GM19395 (cell line): ENCODE results near the gene PLEKHA7.

ENCODE experiments used
- ATAC-seq: cut with Tn5 transposase; IDR thresholded peaks from one replicate; pipeline ENCODE4 v1.9.1; 2021; ENCODE audit warnings: mild to moderate bottlenecking, moderate library complexity; ENCODE audit not compliant: unreplicated experiment

Gene PLEKHA7

DNA sequence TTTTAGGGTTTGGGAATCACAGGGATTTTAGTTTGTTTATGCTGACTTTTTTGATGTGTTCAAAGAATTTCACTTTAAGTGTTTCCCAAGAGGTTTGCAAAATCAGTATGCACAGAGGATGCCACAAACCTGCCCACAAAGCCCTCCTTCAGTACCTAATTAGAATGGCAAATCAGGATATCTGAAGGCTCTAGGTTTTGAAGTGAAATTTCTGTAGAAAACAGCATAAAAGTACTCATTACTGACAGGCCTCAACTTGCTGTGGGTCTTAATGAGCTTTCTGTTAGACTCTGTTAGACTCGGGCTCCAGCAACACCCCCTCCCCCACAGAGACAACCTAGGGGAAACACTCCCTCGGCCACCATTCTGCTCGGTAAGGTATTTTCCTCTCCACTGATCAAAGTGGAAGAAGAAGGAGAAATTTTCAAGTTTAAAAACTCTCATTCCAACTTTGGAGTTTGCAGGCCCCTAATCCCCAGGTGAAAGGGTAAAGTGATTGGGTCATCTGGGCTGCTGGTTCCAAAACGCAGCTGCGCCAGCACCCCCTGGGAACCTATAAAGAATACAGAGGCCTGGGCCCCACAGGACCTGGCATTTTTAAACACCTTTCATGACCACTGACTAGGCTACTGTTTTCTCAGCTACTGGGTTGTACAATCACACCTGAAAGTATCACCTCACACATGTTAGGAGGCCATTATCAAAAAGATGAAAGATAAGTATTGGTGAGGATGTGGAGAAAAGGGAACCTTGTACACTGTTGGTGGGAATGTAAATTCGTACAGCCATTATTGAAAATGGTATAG lies 67.5 kb downstream of the PLEKHA7 start:
- ATAC-seq: peak; percentile 65

DNA sequence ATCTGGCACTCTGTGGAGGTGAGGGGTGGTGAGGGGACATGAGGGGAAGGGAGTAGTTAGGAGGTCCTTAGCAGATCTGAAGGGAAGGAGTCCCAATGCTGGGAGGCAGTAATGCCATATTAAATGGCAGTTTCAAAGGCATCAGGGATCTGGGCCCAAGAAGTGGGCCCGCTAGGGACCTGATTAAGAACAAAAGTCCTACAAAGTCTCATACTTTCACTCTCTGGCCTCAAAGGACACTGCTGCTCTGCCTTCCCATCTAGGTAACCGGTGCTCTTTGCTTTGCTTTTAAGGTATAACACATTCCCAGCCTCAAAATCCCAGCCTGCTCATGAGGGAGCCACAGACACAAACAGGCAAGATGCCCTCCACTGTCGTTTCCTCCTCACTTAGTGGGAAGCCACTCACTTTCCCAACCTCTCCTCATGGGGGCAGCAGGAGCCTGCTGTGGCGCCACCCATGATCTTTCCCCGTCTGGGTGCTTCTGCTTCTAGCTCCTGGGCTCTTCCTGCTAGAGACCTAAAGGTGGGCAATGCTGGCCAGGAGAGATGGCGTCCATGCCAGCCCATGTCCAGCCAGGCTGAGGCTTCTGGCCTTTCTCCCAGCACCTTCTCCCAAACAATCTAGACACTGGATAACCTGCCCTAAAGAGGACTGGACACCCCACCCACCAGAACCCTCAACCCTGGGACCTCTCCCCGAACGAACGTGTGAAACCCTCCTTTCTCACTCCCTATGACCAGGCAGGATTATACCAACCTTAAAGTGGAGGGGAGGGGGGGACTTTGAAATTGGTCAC lies 68.3 kb downstream of the PLEKHA7 start:
- ATAC-seq: peak; percentile 86

DNA sequence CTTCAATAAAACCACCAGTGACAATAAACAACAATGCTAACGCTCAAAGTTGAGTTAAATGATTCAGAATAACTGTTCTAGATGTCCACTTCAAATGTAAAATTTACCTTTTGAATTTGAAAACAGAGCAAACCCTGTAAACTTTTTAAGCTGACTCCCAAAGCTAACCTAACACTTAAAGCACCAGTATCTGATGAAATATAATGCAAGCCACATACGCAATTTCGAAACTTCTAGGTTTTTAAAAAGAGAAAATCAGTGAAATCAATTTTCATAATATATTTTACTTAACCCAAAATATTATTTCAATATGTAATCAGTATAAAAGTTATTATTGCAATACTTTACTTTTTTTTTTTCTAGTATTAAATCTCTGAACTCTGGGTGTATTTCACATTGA lies 71.3 kb downstream of the PLEKHA7 start:
- no peak for ATAC-seq

DNA sequence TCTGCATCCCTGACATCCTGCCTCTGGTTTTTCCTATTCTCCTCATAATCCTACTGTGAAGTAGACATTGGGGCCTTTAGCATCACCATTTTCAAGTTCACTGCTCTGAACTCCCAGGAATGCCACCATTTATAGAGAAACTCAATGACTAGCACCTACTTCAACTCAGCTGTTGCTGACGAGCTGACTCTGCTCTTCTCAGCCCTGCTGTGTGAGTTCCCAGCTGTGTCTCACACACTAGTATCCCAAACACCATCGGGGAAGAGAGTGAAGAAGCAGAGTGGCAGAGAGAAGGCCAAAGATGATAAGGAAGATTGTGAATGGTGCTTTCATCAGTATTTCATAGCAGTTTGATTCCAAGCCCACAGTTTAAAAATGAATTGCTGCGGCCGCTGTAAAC lies 71.9 kb downstream of the PLEKHA7 start:
- no peak for ATAC-seq

- no peak for ATAC-seq
These were observed 72.3 kb downstream of the PLEKHA7 start for GRCh38 chr11:16941935-16942334.

GRCh38 chr11:16938061-16938460 lies 76.2 kb downstream of the PLEKHA7 start:
- ATAC-seq: no peak

DNA sequence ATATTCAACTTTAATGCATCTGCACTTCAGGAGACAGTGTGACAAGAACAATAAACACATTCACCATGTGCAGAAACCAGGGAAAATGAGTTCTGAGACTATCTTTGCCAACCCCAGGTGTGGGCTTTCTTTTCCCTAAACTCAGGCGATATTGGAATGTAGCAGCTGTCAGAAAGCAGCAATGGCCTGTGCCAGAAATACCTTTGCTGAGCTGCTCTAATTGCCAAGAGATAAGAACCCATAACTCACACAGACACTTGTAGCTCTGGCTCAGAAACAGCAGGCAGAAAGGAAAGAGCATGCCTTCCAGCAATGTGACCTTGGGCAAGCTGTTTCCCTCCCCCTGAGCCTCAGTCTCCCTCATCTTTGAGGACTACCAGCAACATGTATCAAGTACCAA lies 77.6 kb downstream of the PLEKHA7 start:
- no peak for ATAC-seq

- ATAC-seq: no peak
These were observed 78.5 kb downstream of the PLEKHA7 start for GRCh38 chr11:16935518-16936302.

- ATAC-seq: no peak
These were observed 80.2 kb downstream of the PLEKHA7 start for GRCh38 chr11:16933756-16934603.

GRCh38 chr11:16933291-16933690 lies 80.9 kb downstream of the PLEKHA7 start:
- ATAC-seq: no peak

GRCh38 chr11:16928044-16928443 lies 86.2 kb downstream of the PLEKHA7 start:
- no peak for ATAC-seq

- no peak for ATAC-seq
These were observed 87.2 kb downstream of the PLEKHA7 start for GRCh38 chr11:16926883-16927626.

DNA sequence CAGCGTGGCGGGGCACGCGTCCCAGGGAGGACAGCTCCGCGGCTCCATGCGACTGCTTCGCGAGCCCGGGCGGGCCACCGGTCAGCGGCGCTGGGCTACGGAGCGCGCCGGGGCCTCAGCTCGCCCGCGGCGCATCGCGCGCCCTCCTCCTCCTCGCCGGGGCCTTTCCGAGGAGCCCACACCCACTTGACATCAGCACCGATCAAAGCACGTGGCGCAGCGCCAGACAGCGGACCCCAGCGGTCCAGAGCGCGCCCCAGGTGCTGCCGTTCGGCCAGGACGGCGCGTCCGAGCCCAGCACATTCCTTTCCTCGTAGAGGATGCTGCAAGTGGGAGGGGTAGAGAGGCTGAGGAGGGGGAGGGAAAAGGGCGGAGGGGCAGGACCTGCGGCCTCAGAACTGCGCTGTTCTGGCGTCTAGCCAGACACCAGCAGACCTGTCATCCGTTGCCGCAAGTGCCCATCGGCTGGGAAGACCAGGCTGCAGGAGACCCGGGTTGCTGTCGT lies 88.6 kb downstream of the PLEKHA7 start:
- peak; percentile 16 for ATAC-seq

DNA sequence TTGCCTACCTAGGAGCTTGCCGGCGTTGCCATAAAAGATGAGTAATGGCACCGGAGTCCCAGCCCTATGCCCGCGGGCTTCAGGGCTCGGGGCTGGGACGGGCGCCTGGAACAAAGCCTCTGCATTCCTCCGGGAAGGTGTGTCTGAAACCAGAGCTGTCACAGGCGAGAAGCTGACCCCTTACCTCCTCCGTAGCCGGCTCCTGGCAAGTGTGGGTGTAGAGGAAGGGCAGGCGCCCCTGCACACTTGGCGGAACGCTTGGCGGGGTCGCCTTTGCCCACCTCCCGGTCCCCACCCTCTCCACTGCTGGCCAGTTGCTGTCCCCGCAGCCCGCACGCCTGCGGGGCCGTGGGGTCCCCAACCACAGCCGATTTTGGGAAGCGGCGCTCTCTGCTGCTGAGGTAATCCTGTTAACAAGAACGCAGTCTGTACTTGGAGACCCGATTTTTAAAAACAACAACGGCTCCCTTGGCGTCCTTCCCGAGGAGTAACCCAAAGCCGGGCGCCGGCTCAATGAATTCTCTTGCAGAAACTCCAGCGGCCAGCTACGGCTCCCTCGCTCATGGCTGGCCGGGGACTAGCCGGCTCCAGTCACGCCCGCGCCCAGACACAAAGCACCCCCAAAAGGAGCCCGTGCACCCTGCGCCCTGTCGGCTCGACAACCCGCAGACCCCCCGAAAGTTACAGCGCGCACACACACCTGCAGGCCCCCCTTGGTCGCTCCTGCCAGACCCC lies 89.2 kb downstream of the PLEKHA7 start:
- ATAC-seq: peak; percentile 33

- peak; percentile 50 for ATAC-seq
These were observed 89.8 kb downstream of the PLEKHA7 start for GRCh38 chr11:16924462-16924825.

- ATAC-seq: peak; percentile 55
These were observed 90.2 kb downstream of the PLEKHA7 start for GRCh38 chr11:16923987-16924386.

GRCh38 chr11:16921668-16922067 lies 92.5 kb downstream of the PLEKHA7 start:
- no peak for ATAC-seq

- ATAC-seq: no peak
These were observed 93.2 kb downstream of the PLEKHA7 start for GRCh38 chr11:16921019-16921418.

DNA sequence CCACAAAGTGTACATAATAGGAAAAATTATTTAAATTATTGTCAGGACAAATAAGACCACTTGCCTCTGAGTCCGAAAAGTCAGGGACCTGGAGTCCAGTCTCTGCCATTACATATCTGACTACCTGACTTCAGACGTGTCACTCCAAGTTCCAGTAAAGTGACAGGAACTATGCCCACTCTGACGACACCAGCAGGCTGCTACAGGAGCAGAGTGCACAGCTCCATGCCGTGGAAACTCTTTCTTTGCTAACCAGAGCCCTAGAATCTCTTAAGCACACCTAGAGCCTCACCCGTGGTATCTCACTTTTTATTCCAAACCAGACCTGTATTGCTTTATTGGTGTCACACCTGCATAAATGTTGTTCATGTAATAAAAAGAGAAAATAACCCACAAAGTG lies 93.7 kb downstream of the PLEKHA7 start:
- no peak for ATAC-seq
